Breast epithelium (tissue), 3 donors: ENCODE measurements around the gene GIMAP5.

Experiments
- POLR2A ChIP-seq: fragments of 450-650 bp; IDR thresholded peaks from one replicate; pipeline ENCODE4 v1.6.1; 2016; ENCODE audit warnings: antibody characterized with exemption, mild to moderate bottlenecking, moderate library complexity
- POLR2AphosphoS5 ChIP-seq, 3 donors: sonication (generic); formaldehyde crosslinking; IDR thresholded peaks; one replicate each; pipeline ENCODE4 v1.6.1; 2017; ENCODE audit warnings: antibody characterized with exemption in 3 of 3
- TF ChIP-seq, protein P1 (sequence below), 3 donors: fragments of 450-650 bp; IDR thresholded peaks; one replicate each; pipeline ENCODE4 v1.5.1; 2016 to 2017; ENCODE audit warnings: antibody characterized with exemption in 3 of 3, mild to moderate bottlenecking in 3 of 3, moderate library complexity in 3 of 3

- TF ChIP-seq, protein P1, sequence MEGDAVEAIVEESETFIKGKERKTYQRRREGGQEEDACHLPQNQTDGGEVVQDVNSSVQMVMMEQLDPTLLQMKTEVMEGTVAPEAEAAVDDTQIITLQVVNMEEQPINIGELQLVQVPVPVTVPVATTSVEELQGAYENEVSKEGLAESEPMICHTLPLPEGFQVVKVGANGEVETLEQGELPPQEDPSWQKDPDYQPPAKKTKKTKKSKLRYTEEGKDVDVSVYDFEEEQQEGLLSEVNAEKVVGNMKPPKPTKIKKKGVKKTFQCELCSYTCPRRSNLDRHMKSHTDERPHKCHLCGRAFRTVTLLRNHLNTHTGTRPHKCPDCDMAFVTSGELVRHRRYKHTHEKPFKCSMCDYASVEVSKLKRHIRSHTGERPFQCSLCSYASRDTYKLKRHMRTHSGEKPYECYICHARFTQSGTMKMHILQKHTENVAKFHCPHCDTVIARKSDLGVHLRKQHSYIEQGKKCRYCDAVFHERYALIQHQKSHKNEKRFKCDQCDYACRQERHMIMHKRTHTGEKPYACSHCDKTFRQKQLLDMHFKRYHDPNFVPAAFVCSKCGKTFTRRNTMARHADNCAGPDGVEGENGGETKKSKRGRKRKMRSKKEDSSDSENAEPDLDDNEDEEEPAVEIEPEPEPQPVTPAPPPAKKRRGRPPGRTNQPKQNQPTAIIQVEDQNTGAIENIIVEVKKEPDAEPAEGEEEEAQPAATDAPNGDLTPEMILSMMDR (IDR thresholded peaks at IDR 0.05), result no peak
- TF ChIP-seq POLR2A (no peak), POLR2AphosphoS5 (IDR thresholded peaks at IDR 0.05) (no peak)
Observed at GRCh38 chr7:150745876-150746275, 8.7 kb downstream of the GIMAP5 start.
